ENCODE results near the gene RNF208. TPM values are rescaled to one million over a fixed set of nuclear protein-coding genes. Genes with fewer than 3 reads are reported as not detected.

The RNF208 gene
- total and polyA plus RNA-seq, 10 of the 15 experiments (the other 5 are each of a cell fraction or from before 2014, with no cell fraction given): 0.06 to 10.7 (median 0.77) TPM

- no TSS peak for BruUV-seq (replicated peaks)
- TF ChIP-seq LARP7 (IDR thresholded peaks at IDR 0.05) (peak; percentile 53; the same call in 1 of the 2 replicates), FOXM1 (IDR thresholded peaks at IDR 0.05; ENCODE audit: low read depth, low read length) (no peak), RAD21 (IDR thresholded peaks at IDR 0.05; ENCODE audit: insufficient read depth, low read depth, low read length) (no peak), RCOR1 (conservative IDR thresholded peaks at IDR 0.05; ENCODE audit: low read depth, low read length) (no peak), NR2C1 (IDR thresholded peaks at IDR 0.05) (no peak)
- Histone ChIP-seq H4K20me1 (ENCODE audit: control insufficient read depth, insufficient read depth) (peaks cover 7% of the 10 kb centered on the region; the same call in 1 of the 2 replicates), H3K9ac (ENCODE audit: control insufficient read depth, insufficient read depth, low read length) (peak overlapping the region; percentile 80), H3K36me3 (ENCODE audit: control insufficient read depth in 2 of 2, insufficient read depth in 2 of 2, low read length in 1 of 2) (peaks cover 0 to 11% of the 10 kb centered on the region in 2 experiments; a peak in 3 of 4 replicates), H3K27me3 (replicated peaks in 1 of 2; ENCODE audit: control insufficient read depth in 2 of 2, insufficient read depth in 2 of 2, low read length in 1 of 2) (no peaks in the 10 kb centered on the region), H3K27ac (ENCODE audit: control insufficient read depth, insufficient read depth) (peak overlapping the region; percentile 77), H3K4me1 (ENCODE audit: control insufficient read depth, insufficient read depth, low read length) (peaks cover 22% of the 10 kb centered on the region), H3K79me2 (ENCODE audit: control insufficient read depth, insufficient read depth, low read length) (peaks cover 35% of the 10 kb centered on the region), H3K4me3 (peak overlapping the region; percentile 99), H2AFZ (ENCODE audit: control insufficient read depth, low read depth, low read length) (no peak overlapping the region), H3K4me2 (ENCODE audit: control insufficient read depth, insufficient read depth) (peak overlapping the region; percentile 93), H3K9me3 (replicated peaks; ENCODE audit: control insufficient read depth, insufficient read depth, low read length) (no peaks in the 10 kb centered on the region)
- ChIA-PET POLR2A (interaction anchor here (0.7 to 4.6 kb wide), 14 partner anchors 9 to 198 kb away, joined by 3 to 22 read pairs (median 8); partner anchors contain the start of genes CYSRT1, RNF208, RNF224 and TMEM210), SMC1A (ENCODE audit: uncharacterized antibody, unreplicated experiment) (interaction anchor here (0.7 to 2.5 kb wide), 11 partner anchors 9 to 94 kb away, joined by 3 to 13 read pairs (median 4); partner anchors contain the start of gene TPRN), CTCF (interaction anchor here (0.6 to 2.7 kb wide), 19 partner anchors 11 to 143 kb away, joined by 3 to 21 read pairs (median 6); partner anchors contain the start of genes CYSRT1, MAN1B1, RNF208 and RNF224), RAD21 (ENCODE audit: unreplicated experiment) (interaction anchor here (0.6 to 3.6 kb wide), 15 partner anchors 7 to 163 kb away, joined by 3 to 23 read pairs (median 5); partner anchors contain the start of genes DPP7, RNF208, RNF224 and TPRN)
- intact Hi-C loops (cut with micrococcal nuclease; ENCODE audit: unreplicated experiment): loop anchor here (5.0 kb wide), 2 partner anchors 33 to 62 kb away; partner anchors contain the start of gene RNF208
- ATAC-seq (no peak), FAIRE-seq (no peak), DNase-seq (ENCODE audit: low read depth, low spot score) (no peak)
- WGBS (ENCODE audit: insufficient coverage, insufficient replicate concordance, low lambda C conversion rate, missing lambda C conversion rate): 28% methylated on average over 22 of the region's 23 CpGs
- in situ Hi-C loops (cut with MboI): no loop called here
Measured at GRCh38 chr9:137189297-137190295, 32.4 kb downstream of the RNF208 start.
